PFSK-1 (cell line): ENCODE results near the gene MAD1L1.

Experiments
- POLR2AphosphoS5 ChIP-seq: IDR thresholded peaks from 2 replicates; pipeline ENCODE4 v1.6.1; 2012; ENCODE audit warnings: low read depth, mild to moderate bottlenecking, control low read depth, low read length, moderate library complexity
- TAF1 ChIP-seq: IDR thresholded peaks from 2 replicates; pipeline ENCODE4 v1.6.1; 2012; ENCODE audit warnings: low read length, control low read depth, borderline replicate concordance; ENCODE audit not compliant: insufficient read depth

DNA sequence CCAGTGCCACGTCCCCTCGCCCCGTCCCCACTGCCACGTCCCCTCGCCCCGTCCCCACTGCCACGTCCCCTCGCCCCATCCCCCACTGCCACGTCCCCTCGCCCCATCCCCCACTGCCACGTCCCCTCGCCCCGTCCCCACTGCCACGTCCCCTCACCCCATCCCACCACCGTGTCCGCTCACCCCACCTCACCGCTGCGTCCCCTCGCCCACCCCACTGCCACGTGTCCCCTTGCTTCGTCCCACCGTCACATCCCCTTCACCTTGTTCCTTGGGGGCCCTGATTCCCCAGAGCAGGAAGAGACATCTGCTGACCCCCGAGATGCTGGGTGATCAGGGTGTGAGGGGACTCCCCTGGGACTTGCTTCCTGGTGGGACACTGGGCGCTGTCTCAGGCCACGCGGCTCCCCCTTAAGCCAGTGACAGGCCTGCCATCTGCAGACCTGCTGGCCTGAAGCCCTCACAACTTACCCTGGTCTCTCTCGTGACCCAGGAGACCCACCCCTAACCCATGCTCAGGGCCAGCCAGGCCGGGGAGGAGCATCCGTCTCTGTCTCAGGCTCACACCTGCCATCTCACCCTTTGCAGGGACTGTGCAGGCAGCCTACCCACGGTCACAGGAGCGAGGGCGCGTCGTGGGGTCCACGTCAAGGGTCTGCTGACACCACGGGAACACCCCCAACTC, 302.2 kb downstream of the MAD1L1 start:
- TF ChIP-seq TAF1 (no peak), POLR2AphosphoS5 (no peak)
